Keratinocyte (primary cell): Measurements from ENCODE around the gene TSPAN17. TPM values are rescaled to one million over a fixed set of nuclear protein-coding genes. Genes with fewer than 3 reads are reported as not detected.

Experiments used
- DNase-seq: peaks from one replicate; pipeline ENCODE4 v3.0.0-alpha.2; 2011; ENCODE audit warnings: low read depth, missing footprints, low spot score
- FAIRE-seq: peaks from 2 replicates; lab custom pipeline; 2011; peaks lifted over from hg19 to GRCh38; lab: Jason Lieb, UNC
- H2AFZ ChIP-seq: 2 replicates; pipeline ENCODE4 v1.6.0; 2012; ENCODE audit warnings: low read length, control low read depth, inconsistent platforms; ENCODE audit not compliant: control insufficient read depth
- H3K27ac ChIP-seq: 2 replicates; pipeline ENCODE4 v1.5.1; 2011; ENCODE audit warnings: low read length; ENCODE audit not compliant: control insufficient read depth, insufficient read depth
- H3K27me3 ChIP-seq: 3 replicates; pipeline ENCODE4 v1.6.0; 2011; ENCODE audit warnings: low read length; ENCODE audit not compliant: control insufficient read depth, insufficient read depth; ENCODE audit errors: extremely low read depth
- H3K36me3 ChIP-seq, 2 experiments: 2 replicates in 1 of 2; 3 replicates in 1 of 2; pipeline ENCODE4 v1.5.1; 2011; ENCODE audit warnings: low read length in 2 of 2, mild to moderate bottlenecking in 1 of 2; ENCODE audit not compliant: control insufficient read depth in 2 of 2, insufficient read depth in 2 of 2; ENCODE audit errors: extremely low read depth in 1 of 2
- H3K4me1 ChIP-seq: 3 replicates; pipeline ENCODE4 v1.5.1; 2011; ENCODE audit warnings: low read length; ENCODE audit not compliant: control insufficient read depth, insufficient read depth; ENCODE audit errors: extremely low read depth
- H3K4me2 ChIP-seq: 3 replicates; pipeline ENCODE4 v1.6.0; 2011; ENCODE audit warnings: low read depth, low read length; ENCODE audit not compliant: control insufficient read depth, insufficient read depth; ENCODE audit errors: extremely low read depth
- H3K4me3 ChIP-seq, 3 experiments: fragments of 200-600 bp in 1 of 3; sonication (generic) in 1 of 3; 2 replicates in 2 of 3; 3 replicates in 1 of 3; pipeline ENCODE4 v1.5.1; 2011 to 2016; ENCODE audit warnings: low read length in 3 of 3, mild to moderate bottlenecking in 3 of 3, control low read depth in 2 of 3, inconsistent platforms in 1 of 3, low read depth in 1 of 3, mixed read lengths in 1 of 3, mixed run types in 1 of 3, moderate library complexity in 1 of 3; ENCODE audit not compliant: control insufficient read depth in 2 of 3, insufficient read depth in 2 of 3; ENCODE audit errors: extremely low read depth in 1 of 3
- H3K79me2 ChIP-seq: 2 replicates; pipeline ENCODE4 v1.6.0; 2012; ENCODE audit warnings: low read length; ENCODE audit not compliant: control insufficient read depth, insufficient read depth
- H3K9ac ChIP-seq: 3 replicates; pipeline ENCODE4 v1.6.0; 2011; ENCODE audit warnings: low read length; ENCODE audit not compliant: control insufficient read depth, insufficient read depth; ENCODE audit errors: extremely low read depth
- H3K9me1 ChIP-seq: 3 replicates; pipeline ENCODE4 v1.6.0; 2011; ENCODE audit warnings: low read length; ENCODE audit not compliant: control insufficient read depth, insufficient read depth; ENCODE audit errors: extremely low read depth
- H3K9me3 ChIP-seq: 2 replicates; pipeline ENCODE4 v1.5.1; 2012; ENCODE audit warnings: low read depth, low read length; ENCODE audit not compliant: control insufficient read depth
- H4K20me1 ChIP-seq: 3 replicates; pipeline ENCODE4 v1.6.0; 2011; ENCODE audit warnings: low read length; ENCODE audit not compliant: control insufficient read depth, insufficient read depth; ENCODE audit errors: extremely low read depth
- CTCF ChIP-seq, 3 experiments: IDR thresholded peaks in 1 of 3; conservative IDR thresholded peaks in 1 of 3; optimal IDR thresholded peaks in 1 of 3; 2 replicates in 2 of 3; 3 replicates in 1 of 3; pipeline versions ENCODE3 to v1.5.1; 2011; ENCODE audit warnings: low read length in 3 of 3, mild to moderate bottlenecking in 3 of 3, moderate library complexity in 2 of 3, control low read depth in 1 of 3, inconsistent platforms in 1 of 3; ENCODE audit not compliant: insufficient read depth in 2 of 3; ENCODE audit errors: extremely low read depth in 1 of 3
- EZH2 ChIP-seq: IDR thresholded peaks from one replicate; pipeline ENCODE4 v1.6.1; 2012; ENCODE audit warnings: inconsistent platforms, mild to moderate bottlenecking, low read length, moderate library complexity
- dilution Hi-C: fragments of 300-500 bp; cut with MboI; formaldehyde crosslinking; loops from one replicate; pipeline ENCODE4 v1.7.0; 2020; ENCODE audit warnings: low sequenced_read_pairs; ENCODE audit not compliant: extremely low pct_ligation_motif_present
- polyA plus RNA-seq, 5 experiments: library from polyadenylated mRNA; depleted of rRNA in 3 of 5; stranded (reverse) in 3 of 5; stranded (forward) in 1 of 5; unstranded in 1 of 5; fragments of >200 nt; gene quantifications; 1 replicate in 1 of 5; 2 replicates in 3 of 5; 3 replicates in 1 of 5; pipeline versions ENCODE4 v1.2.1 to v1.2.3, GENCODE V29; 2011 to 2012; ENCODE audit warnings: missing spikeins in 2 of 5, low read depth in 1 of 5, low replicate concordance in 1 of 5

TSPAN17 gene
- polyA plus RNA-seq, 1 donor (not counting 4 experiments of a cell fraction or from before 2014, with no cell fraction given), result 53.1 TPM

- no peak for FAIRE-seq
- no peak overlapping the region for H3K27ac ChIP-seq
- no peak overlapping the region for H3K9ac ChIP-seq
- dilution Hi-C loops, result no loop called here
- H4K20me1 ChIP-seq, result peaks cover 4% of the 10 kb centered on the region
- no peaks in the 10 kb centered on the region for H3K27me3 ChIP-seq
- H2AFZ ChIP-seq, result no peak overlapping the region
- H3K36me3 ChIP-seq, result peaks cover 6 to 16% of the 10 kb centered on the region in 2 experiments
- peak; percentile 49 for DNase-seq
- TF ChIP-seq EZH2, result no peak
- TF ChIP-seq CTCF (optimal IDR thresholded peaks at IDR 0.05 in 1 of 3, IDR thresholded peaks at IDR 0.05 in 1 of 3, conservative IDR thresholded peaks at IDR 0.05 in 1 of 3; ENCODE audit: extremely low read depth in 1 of 3, insufficient read depth in 2 of 3, low read length in 3 of 3), result no peak
- peaks cover 13% of the 10 kb centered on the region for H3K4me1 ChIP-seq
- no peak overlapping the region for H3K4me3 ChIP-seq
- no peaks in the 10 kb centered on the region for H3K9me1 ChIP-seq
- H3K79me2 ChIP-seq, result peaks cover 19% of the 10 kb centered on the region
- no peaks in the 10 kb centered on the region for H3K9me3 ChIP-seq
- H3K4me2 ChIP-seq, result no peak overlapping the region
These were observed 6.4 kb downstream of the TSPAN17 start for GRCh38 chr5:176653401-176654385.

- Histone ChIP-seq H4K20me1 (peaks cover 4% of the 10 kb centered on the region), H3K27me3 (no peaks in the 10 kb centered on the region), H3K4me3 (no peak overlapping the region), H3K4me2 (no peak overlapping the region), H3K9me1 (no peaks in the 10 kb centered on the region), H3K9ac (no peak overlapping the region), H3K27ac (no peak overlapping the region), H3K36me3 (peaks cover 6 to 16% of the 10 kb centered on the region in 2 experiments), H2AFZ (no peak overlapping the region), H3K79me2 (peaks cover 11% of the 10 kb centered on the region), H3K9me3 (no peaks in the 10 kb centered on the region), H3K4me1 (peaks cover 11% of the 10 kb centered on the region)
- dilution Hi-C loops, result no loop called here
- no peak for FAIRE-seq
- no peak for TF ChIP-seq EZH2
- TF ChIP-seq CTCF (optimal IDR thresholded peaks at IDR 0.05 in 1 of 3, IDR thresholded peaks at IDR 0.05 in 1 of 3, conservative IDR thresholded peaks at IDR 0.05 in 1 of 3; ENCODE audit: extremely low read depth in 1 of 3, insufficient read depth in 2 of 3, low read length in 3 of 3), result no peak
- DNase-seq, result no peak
These were observed 7.6 kb downstream of the TSPAN17 start for GRCh38 chr5:176654856-176655255.
